ENCODE measurements around the gene ATP1A4.

The ATP1A4 gene

DNA sequence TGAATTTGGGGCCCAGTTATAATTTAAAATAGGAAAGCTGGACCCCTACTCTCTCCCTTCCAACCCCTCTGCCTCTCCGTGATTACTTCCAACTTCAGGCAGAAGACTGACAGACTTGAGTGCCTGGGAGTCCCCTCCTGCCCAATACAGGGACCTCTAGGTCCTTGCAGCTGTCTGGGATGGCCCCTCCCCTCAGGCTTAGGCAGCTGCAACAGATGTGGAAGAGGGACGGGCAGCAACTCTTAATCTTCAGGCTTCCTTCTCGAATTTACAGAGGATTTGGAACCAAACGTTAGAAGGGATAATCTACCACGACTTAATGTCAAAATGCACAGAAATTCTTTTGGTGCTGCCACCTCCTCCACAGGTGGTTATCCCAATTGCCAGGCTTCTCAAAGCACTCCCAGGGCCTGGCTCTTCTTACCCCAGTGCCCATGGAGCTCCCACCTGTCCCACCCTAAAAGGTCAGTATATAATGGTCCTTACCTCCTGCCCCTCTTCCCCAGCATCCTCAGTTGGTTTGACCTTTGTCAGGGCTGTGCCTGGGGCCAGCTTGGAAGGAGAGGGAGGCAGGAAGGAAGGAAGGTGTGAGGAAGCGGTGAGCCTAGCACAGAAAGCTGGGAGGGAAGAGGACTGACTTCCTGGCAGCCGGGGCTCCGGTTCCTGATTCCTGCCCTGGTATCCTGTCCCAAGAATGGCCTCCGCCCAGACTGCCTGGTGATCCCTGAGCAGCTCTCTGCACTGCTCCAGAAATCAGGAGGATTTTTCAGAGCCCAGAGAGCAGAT is 56.6 kb downstream of the ATP1A4 start:
- DNase-seq: no peak

DNA sequence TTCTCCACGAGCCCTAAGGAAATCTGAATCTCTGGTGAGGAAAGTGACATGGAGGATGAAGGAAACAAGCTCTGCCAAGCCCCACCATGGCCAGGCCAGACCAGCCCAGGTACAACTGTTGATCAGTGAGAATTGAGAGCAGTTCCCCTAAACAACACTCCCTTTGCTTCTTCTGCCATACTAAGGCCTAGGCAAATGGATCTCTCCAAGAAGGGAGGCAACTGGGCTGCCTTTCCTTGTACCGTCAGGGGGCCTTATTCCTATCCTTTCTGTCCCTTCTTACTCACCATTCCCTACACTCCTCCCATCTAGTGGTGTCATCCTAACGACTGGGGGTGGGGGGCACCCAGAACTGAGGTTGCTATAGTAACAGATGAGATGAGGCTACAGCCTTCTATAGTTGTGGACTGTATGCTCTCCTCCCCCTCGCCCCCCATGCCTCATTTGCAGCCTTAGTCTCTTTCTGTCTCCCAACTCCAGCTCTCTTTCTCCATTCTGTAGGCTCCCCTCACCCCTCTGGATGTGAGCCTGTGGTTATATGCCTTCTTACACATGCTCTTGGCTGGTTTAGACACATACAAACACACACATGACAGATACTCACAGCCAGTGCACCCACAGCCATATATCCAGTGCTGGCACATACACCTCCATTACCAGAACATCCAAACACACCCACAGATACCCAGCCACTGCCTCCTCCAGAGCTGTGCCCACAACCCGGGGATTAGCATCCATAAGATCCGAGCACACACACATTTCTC is 57.3 kb downstream of the ATP1A4 start:
- DNase-seq: no peak

DNA sequence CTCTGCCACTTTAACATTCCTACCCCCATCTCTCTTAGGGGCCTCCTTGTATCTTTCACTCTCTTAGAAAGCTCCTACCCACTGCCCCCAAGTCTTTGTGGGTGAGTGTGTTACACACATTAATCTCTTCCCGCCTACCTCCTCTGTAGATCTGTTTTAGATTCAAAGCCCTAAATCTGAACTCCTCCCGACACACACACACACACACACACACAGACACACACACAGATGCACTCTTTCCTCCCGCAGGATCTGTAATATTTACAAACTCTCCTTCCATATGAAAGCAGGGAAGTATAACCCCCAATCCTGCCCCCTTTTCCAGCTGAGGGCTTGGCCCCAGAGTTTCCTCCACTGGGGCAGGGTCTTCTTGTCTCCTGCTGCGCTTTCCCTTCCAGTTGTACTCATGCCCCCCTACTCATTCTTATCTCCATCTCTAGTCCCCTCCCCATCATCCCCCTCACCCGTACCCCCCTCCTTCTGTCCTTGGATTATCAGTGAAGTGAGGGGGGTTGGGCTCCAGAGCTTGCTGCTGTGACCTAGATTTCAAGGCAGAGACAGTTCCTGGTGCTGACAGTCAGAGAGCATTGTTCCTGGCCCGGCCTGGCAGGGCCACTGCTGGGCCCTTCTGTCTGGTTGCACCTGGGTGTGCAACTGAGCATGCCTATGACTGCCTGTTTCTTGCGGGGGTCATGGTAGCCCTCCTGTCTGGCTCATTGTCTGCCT is 58.1 kb downstream of the ATP1A4 start:
- no peak for DNase-seq

DNA sequence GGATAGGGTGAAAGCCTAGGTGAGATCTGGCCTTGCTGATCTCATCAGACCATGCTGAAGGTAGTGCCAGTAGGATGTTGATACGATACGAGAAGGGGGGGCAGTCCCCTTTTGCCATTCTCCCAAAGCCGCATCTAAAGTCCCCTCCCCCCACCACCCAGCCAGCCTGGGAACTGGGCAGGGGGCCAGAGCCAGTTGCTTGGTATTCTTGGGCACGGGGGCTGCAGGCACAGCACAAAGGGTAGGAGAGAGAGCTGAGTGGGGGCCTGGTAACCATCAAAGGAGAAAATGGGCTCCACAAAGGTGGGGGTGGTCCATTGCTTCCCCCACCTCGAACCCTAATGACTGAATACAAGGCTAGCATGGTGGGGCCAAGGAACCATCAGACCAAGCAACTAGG is 59.2 kb downstream of the ATP1A4 start:
- DNase-seq: no peak

DNA sequence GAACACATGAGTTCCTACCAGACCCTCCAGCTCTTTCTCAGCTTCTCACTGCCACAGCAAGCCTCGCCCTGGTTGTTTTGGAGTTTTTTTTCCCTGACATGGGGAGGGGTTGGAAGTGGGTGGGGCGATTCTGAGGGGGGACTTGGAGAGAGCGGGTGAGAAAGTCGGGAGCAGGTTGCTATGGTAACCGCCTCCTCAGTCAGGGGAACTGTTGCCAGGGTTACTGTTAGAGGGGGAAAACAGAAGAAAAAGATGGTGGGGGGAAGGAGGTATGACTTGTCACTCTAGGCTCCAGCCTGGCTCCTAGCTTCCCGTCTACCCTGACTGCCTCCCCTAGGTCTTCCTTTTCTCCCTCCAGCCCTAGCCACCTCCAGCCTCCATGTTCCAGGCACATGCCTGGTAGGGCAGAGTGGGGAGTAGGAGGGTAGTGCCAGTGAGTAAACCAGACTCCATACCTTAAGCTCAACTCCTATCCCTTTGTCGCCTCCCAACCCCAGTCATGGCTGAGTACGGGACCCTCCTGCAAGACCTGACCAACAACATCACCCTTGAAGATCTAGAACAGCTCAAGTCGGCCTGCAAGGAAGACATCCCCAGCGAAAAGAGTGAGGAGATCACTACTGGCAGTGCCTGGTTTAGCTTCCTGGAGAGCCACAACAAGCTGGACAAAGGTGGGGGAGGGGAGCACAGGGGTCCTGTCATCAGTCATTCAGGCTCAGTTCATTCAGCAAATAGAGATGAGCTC is 59.8 kb downstream of the ATP1A4 start:
- DNase-seq: no peak

DNA sequence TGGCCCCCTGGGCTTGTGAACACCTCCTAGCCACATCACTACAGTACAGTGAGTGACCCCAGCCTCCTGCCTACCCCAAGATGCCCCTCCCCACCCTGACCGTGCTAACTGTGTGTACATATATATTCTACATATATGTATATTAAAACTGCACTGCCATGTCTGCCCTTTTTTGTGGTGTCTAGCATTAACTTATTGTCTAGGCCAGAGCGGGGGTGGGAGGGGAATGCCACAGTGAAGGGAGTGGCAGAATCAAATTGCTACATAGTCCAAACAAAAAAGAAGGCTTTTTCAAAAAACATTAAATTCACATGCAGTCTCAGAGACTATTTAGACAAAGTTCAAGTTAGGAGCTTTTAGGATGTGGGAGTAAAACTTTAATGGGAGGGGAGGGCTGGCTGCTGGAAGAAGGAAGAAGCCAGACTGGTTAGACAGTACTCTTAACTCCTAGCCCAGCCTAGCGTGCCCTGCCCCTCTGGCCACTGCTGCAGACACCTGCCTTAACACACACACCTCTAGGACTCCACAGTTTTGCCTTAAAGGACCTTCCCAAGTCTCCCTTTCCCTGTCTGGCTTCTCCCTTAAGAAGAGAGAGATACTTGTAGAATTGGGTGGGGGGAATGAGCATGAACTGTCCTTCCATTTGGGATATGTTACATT is 63.2 kb downstream of the ATP1A4 start:
- DNase-seq: no peak

DNA sequence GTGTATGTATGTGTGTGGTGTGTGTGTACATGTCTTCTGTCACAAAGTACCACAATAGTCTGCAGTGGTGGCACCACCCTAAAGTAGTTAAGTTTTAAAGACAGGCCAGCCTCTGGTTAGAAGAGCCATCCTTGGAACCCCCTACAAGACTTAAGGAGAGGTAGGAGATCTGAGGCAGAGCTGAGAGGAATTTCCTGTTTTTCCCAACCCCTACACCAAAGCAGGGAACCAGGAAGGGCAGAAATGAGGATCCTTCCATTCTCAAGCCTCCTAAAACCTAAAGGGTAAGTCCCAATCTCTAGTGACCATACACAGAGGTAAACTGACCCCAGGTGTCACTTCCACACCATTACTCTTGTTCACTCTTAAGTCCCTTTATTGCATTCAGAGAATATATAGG is 64.9 kb downstream of the ATP1A4 start:
- no peak for DNase-seq

DNA sequence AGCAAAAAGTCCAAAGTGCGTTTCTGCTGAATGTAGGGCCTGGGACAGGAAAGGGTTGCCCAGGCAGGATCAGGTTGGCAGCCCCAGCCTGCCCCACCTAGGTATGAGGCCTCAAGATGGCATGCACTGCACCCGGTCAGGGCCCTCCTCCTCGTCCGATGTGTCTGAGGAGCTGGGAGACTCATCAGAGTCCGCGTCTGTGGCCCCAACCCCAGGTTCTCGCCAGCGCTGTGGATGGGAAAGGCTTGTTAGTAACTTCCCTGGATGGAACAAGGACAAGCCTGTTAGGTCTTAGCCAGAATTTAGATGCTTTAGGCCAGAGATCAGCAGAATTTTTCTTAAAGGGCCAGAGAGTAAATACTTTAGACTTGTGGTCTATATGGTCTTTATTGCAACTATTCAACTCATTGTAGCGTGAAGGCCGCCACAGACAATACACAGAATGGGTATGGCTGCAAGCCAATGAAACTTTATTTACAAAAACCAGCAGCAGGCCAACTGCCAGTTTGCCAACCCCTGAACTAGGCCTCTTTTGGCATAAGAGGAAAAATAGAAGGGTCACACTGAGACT is 66.2 kb downstream of the ATP1A4 start:
- peak; percentile 45 to 78 for DNase-seq

DNA sequence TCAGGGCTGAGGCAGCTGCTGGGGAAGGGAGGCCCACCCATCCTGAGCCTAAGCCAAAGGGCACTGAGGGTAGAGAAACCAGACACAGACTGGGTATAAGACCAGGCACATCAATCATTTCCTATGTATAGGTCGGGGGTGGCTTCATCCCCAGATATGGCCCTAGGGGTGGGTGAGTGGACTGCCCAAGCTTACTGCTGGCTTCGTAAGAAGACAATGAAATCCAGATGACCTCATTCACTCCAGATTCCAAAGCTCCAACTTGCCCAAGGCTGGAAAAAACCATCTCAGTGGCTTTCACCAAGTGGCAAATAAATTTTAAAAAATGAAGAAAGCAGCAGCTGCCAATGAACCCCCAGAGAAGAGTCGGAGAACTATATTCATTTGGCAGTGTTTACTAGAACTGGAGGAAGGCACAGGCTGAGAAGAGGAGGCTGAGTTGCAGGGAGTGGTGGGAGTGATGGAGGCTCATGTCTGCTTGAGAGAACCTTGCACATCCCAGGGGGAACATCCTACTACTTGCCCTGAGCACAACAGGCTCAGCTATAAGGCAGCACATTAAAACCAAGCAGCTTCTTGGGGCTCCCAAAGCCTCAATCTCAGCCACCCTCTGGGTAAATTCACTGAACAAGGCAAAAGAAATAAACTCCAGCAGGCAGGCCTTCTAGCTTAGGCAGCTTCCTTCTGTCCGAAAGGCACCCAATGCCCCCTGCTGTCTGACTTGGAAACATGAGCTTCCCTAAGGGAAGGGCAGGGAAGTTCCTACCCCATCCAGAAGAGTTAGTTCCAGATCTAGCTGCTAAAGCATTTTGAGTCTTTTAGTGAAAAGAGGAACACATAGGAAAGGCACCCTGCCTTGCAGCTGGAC is 67.9 kb downstream of the ATP1A4 start:
- DNase-seq: peak in 1 of 2 experiments; percentile 11

DNA sequence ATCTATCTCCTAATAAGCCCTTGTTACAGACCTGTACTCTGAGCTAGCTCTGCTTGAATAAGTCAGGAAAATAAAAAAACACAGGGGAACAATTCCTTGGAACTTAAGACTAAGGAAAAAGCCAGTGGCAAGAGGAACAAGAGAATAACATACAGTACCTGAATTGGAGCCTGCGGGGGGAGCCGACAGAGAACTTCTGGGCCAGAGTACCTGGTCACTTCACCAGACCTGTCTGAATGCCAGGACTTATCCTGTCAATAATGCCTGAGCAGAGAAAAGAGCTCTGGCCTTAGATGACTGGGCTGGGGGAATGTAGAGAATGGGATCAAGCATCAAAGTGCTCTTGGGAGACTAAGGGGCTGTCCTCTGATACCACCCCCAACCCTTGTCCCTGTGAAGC is 68.9 kb downstream of the ATP1A4 start:
- DNase-seq: no peak

DNA sequence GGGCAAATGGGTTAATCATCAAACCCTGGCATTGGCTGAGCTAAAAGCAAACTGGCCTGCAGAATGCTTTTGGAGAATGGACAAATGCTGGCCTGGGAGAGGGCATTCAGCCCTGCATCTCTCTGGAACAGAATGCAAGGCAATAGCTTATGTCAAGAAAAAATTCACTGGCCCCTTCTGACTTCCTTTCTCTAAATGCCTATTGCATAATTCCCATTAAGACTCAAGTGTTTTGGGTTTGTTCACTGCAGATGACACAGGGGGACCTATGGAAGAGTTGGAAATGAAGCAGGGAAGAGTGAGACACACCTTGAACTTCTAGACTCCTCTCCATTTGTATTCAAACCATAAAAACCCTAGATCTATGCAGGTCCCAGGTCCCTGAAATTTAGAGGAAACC is 69.7 kb downstream of the ATP1A4 start:
- DNase-seq: no peak

DNA sequence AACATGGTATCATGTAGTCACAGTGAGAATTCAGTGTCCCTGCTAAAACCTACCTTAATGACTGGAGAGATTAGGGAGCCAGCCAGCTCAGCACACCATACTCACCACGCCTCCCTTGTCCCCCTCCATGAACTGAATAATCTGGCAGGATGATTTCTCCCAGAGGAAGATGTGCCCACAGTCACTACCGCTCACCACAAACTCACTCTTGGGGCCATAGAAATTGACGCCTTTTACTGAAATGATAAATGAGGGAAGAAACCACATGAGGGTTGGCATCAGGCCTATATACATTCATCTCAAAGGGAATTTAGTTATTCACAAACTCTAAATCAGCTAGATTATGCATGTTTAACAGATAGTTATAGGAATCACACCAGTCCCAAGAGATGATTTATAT is 71.1 kb downstream of the ATP1A4 start:
- no peak for DNase-seq

DNA sequence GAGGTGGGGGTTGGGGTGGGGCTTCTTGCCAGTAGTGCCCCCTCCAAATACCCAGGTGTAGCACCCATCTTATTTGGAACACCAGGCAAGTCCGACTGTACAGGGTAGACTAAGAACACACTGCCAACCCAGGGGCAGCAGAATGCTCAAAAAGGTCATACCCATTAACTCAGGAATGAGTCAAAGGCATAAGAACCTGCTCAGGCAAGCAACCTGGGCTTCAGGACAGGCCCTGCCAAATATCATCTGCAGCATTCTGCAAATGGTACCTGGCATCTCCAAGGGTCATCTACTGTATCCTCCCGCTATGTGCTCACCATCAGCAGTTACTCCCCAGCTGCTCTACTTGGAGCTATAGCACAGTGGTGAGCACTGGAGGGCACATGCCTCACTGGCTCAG is 73.2 kb downstream of the ATP1A4 start:
- no peak for DNase-seq

DNA sequence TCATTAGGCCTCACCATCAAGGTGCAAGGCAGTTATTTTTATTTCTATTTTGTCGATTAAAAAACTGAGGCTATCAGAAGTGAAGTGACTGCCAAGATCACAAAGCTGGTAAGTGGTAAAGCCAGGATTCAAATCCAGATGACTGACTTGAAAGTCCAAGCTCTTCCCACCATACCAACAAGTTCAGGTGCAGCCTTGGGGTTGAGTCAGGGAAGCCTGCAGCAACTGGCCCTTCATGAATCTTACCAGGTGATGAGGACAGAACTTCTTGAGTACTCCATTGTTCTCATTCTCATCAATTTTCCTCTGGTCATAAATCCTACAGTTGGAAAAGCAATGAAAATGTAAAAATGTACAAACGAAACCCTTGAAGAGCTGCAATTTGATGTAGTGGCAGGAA is 73.9 kb downstream of the ATP1A4 start:
- no peak for DNase-seq

DNA sequence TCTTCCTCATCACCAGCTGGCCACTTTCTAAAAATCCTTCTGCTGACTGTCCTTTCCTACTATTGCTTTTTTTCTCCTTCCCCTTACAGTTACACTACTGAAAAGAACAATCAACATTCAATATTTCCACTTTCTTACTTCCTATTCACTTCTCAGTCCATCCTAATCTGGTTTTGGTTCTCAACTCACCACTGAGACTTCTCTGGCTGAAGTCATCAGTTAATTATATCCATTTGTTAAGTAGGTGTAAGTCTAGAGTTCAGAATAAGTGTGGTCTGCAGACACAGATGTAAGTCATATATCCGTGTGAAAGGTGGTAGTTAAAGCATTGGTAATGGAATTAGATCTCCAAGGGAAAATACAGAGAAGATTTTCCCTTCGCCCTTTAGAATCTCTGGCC is 75.2 kb downstream of the ATP1A4 start:
- no peak for DNase-seq

DNA sequence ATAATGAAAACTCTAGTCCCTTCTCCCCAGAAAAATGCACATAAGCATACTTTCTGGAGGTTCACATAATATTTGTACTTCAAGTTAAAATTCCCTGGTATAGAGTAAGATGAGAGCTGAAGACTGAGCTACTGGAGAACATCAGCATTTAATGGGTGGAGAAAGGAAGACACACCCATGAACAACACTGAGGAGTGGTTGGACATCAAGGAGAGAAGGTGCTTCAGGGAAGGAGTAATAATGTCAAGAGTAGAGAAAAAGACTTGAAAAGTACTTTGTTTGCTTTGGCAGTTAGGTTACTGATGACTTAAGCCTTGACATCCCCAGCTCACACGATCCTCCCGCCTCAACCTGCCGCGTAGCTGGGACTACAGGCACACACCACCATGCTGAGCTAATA is 75.6 kb downstream of the ATP1A4 start:
- no peak for DNase-seq

DNA sequence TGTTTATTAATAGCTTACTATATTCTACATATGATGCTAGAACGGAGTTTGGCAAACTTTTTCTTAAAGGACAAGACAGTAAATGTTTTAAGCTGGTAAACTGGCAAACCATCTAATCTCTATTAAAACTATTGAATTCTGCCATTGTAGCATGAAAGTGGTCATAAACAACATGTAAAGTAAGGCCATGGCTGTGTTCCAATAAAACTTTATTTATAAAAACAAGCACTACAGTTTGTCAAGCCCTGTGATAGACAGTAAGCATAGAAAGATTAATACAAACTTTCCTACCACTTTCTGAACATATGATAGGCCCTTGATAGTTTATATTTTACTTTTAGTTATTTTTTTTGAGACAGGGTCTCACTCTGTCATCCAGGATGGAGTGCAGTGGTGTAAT is 76.2 kb downstream of the ATP1A4 start:
- DNase-seq: no peak

DNA sequence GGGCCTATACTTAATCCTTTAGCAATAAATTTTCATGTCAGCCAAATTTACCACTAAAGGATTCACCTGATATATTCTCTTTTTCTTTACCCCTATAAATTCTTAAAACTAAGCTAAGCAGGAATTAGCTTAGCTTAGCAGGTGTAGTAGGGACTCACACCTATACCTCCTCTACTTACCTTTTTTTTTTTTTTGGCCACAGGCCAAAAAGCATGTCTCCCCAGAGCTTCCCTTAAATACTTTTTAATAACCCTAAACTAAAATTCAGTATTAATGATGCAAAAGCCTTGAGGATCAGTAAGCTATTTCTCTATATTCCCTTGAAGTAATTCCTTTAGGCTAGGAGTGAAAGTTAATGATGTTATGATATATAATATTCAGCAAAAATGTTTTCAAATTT is 77.0 kb downstream of the ATP1A4 start:
- no peak for DNase-seq

DNA sequence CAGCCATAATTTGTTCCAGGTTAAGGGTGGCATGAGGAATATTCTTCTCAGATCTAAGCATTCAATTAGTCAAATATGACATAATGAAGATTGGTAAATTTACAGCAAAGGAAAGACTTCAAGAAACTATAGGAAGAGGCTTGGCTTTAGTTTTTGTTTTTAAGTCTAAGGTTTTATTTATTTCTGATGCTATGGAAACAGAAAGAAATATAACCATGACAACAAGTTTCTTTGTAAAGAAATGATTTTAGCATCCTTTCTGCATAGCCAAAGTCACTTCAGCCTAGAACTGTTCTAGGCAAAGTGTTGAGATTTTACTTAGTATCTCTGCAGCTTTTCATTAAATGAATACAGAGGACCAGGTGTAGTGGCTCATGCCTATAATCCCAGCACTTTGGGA is 81.5 kb downstream of the ATP1A4 start:
- no peak for DNase-seq
